Anterior cingulate cortex (tissue), 58 donors: ENCODE measurements around the gene SYTL5.
A peak's percentile ranks its signal among the peaks of the same experiment; 100 is the strongest.

Experiments
- DNase-seq, 58 donors: peaks; one replicate each; lab custom pipeline; 2025; lab: John Stamatoyannopoulos, UW

The SYTL5 gene

GRCh38 chrX:38018766-38019425, 12.5 kb downstream of the SYTL5 start:
- no peak for DNase-seq

DNA sequence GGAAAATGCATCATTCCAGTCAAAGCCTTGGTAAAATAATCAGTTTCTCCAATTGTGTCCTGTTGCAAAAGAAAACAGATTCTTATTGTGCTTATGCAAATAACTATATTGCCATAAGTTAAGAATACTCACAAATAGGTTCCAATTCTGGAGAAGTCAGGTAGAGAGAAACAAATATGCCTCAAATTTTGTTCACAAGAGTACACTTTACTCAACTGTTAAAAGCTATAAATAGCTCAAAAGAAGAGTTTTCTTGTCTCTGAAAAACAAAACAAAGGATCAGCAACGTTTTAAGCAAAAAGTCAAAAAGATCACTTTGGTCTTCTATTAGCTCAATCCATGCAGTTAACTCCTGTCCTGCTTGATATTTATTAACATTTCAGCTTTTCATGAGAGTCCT, 21.9 kb downstream of the SYTL5 start:
- no peak for DNase-seq

GRCh38 chrX:38036466-38036865, 30.1 kb downstream of the SYTL5 start:
- no peak for DNase-seq

DNA sequence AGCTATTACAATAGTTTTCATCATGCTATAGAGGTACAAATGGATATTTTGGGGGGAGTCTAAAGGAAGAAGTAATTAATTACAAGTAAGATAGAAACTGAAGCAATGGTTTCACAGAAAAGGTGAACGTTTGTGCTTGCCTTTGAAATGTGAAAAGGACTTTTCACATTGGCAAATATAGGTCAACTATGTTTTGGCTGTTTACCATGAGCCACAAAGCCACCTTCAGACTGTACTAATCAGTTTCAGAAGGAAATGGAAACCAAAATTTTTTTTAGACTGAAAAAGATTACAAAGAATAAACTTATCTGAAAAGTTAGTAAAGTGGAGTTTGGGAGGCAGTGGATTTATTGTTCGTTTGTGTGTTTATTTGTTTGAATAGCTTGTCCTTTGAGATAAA, 32.1 kb downstream of the SYTL5 start:
- DNase-seq = no peak

GRCh38 chrX:38041237-38041636, 34.9 kb downstream of the SYTL5 start:
- DNase-seq = no peak

DNA sequence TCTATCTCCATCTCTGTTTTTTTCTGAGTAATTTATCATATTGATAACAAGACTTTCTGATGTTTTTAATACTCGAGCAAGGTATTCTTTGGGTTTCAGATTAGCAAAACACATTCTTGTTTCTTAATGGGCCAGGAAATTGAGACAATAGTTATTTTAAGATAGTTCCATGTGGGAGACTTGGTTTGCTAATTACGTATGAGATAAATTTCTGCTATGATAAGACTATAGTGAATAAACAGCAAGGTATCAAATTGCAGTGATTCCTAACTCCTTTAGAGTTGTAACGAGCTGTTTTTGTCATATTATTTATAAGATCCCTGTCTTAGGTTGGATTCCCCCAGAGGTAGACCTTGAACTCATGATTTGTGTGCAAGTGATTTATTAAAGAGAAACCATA, 38.3 kb downstream of the SYTL5 start:
- no peak for DNase-seq

DNA sequence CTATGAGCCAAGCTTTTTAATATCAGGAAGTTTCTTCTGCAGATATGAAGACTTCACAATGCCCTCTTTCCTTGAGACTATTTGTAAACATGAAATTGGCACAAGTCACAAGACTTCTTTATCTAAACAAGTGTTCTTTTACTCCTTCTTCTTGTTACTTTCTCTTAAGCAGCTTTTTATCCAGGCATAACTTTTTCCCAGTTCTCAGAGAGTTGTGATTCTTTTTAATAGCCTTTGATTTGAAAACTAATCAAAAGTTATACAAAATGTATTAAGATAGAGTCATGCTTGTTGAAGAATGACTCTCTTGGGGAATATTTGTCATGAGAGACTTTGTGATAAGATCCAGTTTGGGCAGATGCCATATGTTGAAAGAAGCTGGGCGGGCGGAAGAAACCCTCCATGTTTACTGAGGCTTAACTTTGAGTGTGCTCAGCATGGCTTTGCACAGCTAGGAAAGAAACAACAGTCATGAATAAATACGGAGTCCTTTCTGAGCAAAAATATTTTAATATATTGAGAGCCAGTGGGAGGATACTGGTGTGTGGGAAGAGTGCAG, 39.3 kb downstream of the SYTL5 start:
- DNase-seq = no peak

- DNase-seq = no peak
Measured at GRCh38 chrX:38048886-38049285, 42.5 kb downstream of the SYTL5 start.

GRCh38 chrX:38050806-38051205, 44.5 kb downstream of the SYTL5 start:
- DNase-seq = no peak

DNA sequence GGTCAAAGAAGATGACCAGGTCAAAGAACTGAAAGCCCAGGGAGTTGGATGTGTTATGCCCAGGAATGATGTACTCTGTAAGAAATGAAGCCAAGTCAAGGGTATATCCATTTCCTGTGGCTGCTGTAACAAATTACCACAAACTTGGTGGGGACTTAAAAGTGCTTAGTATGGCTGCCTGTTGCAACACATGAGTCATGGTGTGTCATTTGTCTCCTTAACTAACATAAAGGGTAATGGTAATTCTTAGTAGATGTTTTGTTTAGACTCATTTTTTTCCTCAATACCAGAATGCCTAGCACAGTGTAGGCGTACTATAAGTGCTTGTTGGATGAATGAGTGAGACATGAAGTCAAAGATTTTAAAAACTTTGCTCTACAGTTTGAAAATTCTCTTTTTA, 45.7 kb downstream of the SYTL5 start:
- DNase-seq = no peak

- peak in 3 of 58 donors; percentile 0 to 1 (median 0) for DNase-seq
Measured at GRCh38 chrX:38055170-38055847, 49.0 kb downstream of the SYTL5 start.

DNA sequence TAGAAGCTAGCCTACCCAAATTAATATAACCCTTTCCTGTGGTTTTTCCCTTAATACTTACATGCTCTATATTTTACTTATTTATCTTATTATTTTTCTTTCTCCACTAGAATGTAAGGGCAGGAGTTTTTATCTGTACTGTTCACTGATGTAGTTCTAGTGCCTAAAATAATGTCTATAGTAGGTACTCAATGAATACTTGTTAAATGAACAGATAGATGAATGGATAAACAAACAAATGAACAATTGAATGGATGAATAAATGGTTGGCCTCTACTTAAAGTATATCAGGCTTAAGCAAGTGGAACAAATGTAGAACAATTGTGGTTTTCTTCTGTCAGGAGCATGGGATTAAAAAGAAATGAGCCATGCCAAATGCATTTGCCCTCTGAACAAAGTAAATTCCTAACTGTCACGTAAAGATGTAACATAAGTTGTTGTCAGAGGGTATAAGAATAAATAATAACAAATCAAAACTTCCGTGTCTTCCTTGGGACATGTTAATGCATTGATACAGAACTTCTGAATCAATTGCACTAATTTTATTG, 54.1 kb downstream of the SYTL5 start:
- no peak for DNase-seq

DNA sequence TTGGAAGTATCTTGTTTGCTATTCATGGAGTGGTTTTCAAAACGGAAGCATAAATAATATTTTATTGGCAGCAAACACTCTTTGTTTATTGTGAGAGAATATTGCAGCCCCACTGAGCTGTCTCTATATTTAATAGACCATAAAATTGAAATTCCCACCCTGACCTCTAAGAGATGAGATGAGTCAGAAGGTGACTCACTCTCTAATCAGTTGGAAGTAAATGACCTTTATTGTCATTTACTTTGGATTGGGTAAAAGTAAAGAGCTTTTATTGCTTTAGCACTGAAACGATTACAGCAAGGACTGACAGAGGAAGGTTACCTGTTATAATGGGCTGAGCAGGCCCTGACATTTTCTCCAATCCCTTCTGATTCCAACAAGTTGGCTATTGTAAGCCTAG, 55.0 kb downstream of the SYTL5 start:
- DNase-seq = no peak

- no peak for DNase-seq
Measured at GRCh38 chrX:38066934-38067333, 60.6 kb downstream of the SYTL5 start.

GRCh38 chrX:38069273-38069672, 62.9 kb downstream of the SYTL5 start:
- DNase-seq = no peak

- DNase-seq = no peak
Measured at GRCh38 chrX:38069991-38070390, 63.6 kb downstream of the SYTL5 start.

GRCh38 chrX:38079463-38079862, 73.1 kb downstream of the SYTL5 start:
- no peak for DNase-seq

DNA sequence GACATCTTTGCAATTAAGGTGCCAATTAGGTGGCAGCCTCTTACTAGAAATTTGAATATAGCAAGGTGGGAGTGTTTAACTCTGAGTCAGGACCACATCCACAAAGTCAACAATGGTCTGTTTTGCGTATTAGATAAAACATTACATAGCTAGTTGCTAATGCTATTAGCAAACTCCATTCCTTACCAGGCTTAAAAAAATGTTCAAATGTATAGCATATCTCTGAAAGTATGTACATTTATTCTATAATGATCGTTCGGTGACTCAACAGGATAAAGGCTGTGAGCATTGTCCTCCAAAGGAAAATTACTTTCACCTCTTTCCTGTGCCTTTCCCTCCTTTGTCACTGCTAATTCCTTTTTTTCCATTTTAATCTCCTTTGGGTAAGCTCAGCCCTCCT, 74.5 kb downstream of the SYTL5 start:
- no peak for DNase-seq

GRCh38 chrX:38081909-38082308, 75.6 kb downstream of the SYTL5 start:
- DNase-seq = no peak

DNA sequence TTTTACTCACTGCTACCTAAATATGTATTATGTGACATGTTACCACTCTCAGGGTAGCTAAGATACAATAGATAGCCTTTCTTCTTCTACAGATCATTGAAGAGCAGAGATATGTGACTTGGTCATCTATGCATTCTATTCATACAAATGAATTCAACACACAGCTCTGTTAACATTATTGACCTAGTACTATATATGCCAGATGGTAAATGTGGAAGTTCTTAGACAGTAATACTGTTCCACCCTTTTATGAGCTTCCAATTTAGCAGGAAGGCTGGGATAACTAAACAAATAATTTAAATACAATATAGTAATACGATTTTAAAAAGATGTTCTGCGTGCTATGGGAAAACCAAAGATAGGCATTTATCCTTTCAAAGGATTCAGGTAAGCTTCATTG, 76.0 kb downstream of the SYTL5 start:
- no peak for DNase-seq

DNA sequence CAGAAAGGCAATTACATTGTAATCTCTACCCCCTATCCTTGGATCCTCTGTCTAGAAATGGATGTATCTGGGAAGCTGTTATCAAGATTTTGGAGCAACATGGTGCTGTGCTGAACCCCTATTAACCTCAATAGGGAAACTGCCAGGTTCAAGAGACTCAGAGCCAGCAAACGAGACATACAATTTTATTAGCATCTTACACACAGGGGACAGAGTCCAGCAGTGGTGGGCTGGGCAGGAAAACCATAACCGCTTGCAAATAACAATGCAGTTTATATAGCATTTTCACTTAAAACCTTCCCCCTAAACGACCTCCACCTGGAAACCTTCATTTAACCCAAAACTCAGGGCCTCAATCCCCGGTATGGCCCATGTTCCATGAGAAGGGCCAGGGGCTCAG, 79.5 kb downstream of the SYTL5 start:
- no peak for DNase-seq
